Stimulated activated CD8-positive, alpha-beta memory T cell treated with anti-CD3 and anti-CD28 coated beads, Interleukin-7, amount 100 ng/mL, for 1 hour (primary cell): ENCODE measurements around the gene ACACB.

ENCODE experiments used
- DNase-seq, 2 donors: peaks; one replicate each; pipeline ENCODE4 v3.0.0-alpha.2; 2020; ENCODE audit warnings: low read depth in 2 of 2

The ACACB gene

DNA sequence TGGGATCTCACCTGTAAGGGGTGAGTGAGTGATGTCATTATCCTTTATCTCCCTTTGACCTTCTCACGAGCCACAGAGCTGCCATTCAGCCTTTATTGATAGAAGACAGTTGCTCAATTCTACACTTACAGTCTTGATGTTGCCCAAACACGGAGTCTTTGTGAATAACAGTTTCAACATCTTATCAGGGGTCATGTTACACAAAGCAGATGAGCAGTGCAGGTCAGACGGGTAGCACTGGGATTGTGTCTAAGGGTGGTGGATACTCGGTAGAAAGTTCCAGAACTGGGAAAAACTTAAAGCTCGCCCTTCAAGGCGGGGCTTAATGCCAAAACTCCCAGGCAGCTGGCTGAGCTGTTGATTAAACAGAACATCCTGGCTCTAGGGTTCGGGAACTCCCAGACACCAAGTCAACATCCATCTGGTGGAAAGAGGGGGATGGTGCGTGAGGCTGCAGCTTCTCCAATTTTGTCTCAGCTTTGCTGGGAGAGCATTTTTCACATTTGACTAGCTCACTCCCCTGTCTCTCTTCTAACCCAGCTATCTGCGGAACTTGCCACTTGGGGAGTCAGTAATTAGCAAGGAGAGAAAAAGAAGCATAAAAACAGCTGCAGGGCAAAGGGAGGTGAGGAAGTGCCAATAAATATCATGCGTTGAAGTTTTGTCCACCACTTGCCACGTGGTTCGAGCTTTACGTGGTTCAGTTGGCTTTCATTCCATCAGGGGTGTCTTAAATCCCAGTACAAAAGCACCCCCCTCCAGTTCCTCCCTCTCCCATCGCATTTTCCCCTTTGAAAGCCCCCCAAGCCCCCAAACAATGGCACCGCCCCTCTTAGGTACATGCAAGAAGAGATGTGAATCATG, 161.7 kb downstream of the ACACB start:
- no peak for DNase-seq

DNA sequence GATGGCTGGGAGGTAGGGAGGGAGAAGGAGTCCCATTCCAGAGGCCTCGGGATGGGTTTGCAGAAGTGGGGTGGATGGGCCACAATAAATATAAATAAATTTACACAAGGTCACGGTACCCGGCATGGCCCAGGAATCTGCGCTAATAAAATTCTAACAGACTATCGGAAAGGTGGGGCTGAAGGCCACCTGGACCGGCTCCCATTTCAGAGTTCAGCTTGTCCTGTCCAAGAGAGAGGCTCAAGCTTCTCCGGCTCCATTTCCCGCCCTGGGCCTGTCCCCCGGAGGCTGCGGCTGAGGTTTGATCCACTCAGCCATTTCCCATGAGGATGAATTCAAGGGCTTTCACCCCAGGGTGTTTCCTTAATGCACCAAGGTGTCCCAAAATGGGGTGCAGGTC, 162.5 kb downstream of the ACACB start:
- DNase-seq, result no peak

DNA sequence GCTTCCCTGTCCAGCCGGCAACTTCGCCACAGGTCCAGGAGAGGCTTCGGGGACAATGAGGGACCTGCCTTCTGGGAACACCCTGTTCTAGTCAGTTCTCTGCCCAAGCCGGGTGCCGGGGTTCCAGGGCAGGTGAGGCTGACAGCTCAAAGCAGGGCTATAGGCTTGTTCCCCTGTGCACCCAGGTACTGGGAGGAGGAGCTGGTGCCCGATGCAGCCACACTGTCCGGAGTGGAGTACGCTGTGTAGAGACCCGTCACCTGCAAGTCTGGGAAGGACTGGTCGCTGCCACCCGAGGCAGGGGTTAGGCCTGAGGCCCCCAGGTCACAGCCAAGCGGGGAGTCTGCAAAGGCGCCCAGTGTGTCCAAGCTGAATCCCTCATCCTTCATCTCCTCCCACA, 163.1 kb downstream of the ACACB start:
- DNase-seq, result no peak

DNA sequence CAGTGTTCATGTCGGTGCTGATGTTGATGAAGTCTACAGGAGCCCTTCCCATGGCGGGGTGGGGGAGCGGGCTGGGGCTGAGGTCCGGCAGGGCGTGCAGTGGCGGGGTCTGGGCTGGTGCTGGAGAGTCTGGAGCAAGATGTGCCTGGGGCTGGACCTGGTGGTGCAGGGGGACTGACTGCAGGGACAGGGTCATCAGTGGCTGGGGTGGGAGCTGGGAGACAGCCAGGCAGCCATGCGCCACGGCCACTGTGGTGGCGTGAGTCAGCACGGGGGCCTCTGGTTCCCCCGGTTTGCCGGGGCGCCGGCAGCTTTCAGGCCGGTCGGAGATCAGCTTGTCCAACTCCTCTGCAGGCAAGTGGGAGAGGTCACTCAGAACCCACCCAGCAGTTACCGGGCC, 165.1 kb downstream of the ACACB start:
- DNase-seq, result no peak

DNA sequence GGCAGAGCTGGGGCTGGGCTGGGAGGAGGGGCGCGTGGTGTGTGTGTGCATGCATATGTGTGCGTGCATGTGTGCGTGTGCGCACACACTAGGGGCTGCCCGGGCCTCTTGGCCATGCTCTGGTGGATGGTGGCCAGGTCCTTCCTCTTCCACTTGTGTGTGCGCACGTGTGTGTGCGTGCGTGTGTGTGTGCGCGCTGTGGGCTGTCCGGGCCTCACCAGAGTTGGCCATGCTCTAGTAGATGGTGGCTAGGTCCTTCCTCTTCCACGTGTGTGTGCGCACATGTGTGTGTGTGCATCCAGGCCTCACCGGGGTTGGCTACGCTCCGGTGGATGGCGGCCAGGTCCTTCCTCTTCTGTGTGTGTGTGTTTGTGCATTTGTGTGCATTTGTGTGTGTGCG, 168.0 kb downstream of the ACACB start:
- no peak for DNase-seq

DNA sequence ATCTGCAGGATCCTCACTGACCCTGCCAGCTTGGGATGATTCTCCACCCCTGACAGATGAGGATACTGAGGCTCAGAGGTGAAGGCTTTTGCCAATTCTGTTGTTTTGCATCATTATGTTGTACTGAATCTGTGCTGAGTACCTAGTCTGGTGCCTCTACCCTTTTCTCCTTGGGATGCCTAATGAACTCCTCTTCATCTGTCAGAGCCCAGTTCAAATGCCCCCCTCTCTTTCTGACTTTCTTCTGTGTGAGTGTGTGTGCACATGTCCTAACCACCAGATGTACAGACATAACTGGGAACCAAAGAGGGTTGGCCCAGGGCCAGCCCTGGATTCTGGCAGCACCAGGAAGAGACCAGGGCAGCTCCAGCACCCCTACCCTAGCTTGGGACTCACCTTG, 169.9 kb downstream of the ACACB start:
- DNase-seq, result no peak

DNA sequence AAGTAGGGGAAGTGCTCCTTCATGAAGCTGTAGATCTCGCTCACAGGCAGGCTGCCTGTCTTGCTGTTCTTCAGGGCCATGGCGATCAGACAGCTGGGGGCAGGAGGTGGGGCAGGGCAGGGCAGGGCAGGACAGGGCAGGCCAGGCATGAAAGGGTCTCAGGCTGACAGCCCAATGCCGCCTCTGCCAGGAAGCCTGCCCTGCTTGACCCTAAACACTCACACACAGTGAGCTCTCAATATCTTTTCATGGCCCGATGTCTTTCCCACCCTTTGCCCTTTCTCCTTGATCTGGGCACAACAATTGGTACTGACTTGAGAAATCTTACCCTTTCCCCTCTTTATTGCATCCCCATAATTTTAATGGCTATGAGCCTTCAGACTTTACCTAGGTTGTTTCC, 170.3 kb downstream of the ACACB start:
- no peak for DNase-seq

DNA sequence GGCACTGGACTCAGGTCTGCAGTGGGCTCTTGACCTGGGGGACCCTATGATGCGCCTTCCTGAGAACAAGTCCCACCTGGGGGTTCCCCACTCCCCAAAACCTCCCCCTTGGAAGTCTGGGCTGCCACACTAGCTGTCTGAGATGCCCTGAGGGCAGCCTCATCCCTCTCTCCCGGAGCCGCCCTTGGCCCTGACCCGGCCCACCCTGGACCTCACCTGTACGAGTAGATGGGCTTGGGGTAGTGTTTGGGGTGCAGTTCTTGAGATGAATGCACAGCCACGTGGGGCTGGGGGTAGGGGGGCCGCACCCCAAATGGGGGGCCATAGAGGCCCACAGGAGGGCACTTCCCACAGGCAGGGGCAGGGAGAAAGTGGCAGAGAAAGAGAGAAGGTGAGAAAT, 170.8 kb downstream of the ACACB start:
- no peak for DNase-seq

DNA sequence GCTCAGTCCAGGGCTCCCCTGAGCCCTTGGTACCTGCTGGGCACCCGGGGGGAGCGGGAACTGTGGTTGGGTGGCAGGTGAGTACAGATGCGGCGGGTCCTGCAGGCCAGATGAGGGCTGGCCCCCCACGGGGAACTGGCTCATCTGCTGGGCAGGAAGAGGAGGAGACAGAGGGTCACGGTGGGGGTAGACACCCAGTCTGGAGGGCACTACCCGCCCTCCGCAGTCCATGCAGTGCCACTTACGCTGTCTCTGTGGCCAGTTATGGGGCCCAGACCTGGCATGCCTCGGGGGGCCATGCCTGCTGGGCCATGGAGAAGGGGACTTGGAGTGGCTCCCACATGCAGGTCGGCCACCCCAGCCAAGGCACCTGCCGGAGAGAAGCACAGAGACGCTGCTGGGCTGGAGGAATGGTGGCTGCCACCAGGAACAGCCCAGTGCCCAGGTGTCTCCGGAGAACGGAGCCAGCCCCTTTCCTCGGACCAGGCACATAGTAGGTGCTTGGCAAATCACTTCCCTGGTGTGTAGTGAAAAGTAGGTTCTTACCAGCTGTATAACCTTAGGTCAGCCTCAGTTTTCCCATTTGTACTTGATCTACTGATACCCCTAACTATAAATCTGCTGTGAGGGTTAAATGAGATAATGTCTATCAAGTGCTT, 171.6 kb downstream of the ACACB start:
- no peak for DNase-seq

DNA sequence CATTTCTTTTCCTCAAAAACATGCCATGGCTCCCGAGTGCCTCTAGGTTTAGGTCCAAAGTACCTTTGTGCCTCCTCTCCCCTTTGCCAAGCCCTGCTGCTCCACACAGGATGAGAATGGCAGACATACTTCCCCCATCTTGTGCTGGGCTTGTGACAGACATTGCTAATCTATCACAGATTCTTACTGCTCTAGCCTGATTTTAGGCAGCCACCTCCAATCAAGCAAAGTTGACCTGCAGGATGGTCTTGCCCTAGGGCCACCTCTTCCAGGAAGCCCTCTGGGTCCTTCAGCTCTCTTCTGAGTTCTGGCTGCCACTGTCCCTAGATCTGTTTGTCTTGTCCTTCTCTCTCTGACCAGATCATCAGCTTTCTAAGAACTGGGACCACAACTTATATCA, 172.2 kb downstream of the ACACB start:
- DNase-seq, result no peak

DNA sequence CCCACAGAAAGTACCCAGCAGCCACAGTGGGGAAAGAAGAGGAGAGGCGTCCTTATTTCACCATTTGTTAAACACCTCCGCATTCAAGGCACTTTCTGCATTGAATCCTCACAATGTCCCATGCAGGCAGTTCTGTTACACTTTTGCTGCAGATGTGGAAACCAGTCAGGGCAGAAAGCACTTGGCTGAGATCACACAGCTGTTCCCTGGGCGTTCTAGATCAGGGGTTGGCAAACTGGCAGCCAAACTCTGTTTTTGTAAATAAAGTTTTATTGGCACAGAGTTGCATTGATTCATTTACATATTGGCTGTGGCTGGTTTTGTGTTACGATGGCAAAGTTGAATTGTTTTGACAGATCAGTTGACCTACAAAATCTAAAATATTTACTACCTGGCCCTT, 172.6 kb downstream of the ACACB start:
- DNase-seq, result no peak

DNA sequence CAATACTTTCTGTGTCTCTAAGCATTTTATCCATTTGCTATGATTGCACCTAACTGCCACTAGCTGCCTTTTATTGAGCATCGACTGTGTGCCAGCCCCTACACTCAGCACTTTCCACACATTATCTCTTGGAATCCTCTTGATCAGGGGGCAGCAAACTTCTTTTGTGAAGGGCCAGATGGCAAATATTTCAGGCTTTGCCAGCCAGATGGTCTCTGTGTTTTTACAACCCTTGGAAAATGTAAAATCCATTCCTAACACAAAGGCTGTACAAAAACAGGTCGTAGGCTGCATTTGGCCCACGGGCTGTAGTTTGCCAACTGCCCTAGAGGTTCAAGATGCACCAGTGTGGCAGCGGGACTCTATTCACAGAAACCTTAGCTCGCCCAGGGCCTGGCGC, 173.2 kb downstream of the ACACB start:
- DNase-seq, result no peak

DNA sequence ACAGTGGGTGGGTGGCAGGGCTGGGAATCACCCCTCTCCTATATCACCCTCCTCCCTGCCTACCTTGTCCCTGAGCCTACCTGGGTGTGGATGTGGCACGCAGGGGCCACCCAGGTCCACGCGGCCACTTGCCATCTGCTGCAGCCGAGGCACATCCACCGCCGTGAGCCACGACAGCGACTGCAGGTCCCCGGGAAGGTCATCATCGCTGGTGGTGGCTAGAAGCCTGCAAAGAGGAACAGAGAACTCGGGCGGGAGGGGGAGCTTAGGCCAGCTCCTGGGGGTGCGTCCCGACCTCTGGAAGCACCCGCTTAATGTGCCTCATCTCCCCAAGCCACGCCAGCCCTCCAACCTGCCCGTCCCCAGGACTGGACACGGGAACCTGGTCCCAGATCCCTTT, 173.7 kb downstream of the ACACB start:
- no peak for DNase-seq

DNA sequence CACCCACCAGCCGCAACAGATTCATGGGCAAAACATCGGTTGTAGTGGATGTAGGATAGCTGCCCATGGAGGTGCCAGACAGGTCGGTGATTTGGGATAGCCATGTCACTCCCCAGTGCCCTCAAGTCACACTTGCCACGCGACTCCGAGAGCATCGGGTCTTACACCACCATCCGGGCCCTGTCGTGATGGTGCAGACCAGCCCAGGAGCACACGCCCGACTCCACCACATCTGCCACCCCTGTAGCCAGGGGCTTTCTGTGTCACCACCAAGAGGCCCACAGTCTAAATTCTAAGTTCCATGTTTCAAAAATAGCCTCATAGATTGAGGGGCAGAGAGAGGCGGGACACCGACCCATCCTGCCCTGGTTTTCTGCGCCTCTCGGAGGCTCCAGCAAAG, 174.7 kb downstream of the ACACB start:
- DNase-seq, result no peak

DNA sequence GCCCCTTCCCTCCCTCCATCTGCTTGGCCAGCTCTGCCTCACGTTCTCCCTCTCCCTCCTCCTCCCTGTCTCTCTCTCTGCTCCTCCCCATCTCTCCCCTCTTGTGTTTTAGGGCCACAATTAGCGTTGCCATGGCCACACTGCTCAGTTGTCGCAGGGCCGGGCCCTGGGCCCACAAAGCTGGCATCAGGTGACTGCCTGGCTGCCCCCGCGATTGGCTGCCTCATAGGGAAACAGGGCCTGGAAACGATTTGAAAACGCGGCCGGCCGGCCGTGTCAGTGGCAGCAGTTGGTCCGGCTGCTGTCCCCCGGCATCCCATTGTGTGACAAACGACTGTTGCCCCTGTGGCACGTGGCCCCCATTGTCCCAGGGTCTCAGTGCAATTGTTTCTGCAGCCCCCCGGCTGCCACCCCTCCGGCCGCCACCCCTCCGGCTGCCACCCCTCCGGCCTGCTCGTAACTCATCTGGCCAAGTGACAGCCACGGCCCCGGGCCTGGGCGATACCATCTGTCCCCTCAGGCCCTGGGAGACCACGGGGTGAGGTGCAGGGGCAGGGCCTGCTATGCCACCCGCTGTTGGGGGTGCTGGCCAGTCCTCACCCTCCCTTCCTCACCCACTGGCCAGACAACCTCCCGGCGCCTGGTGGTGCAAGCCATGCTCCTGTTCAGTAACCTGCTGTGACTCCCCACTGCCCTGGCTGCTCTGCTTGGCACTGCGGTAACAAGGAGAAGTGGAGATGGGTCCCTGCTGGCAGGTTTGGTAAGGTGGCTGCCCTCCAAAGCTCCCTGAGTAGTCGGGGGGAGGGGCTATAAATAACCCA, 175.3 kb downstream of the ACACB start:
- DNase-seq, result no peak

DNA sequence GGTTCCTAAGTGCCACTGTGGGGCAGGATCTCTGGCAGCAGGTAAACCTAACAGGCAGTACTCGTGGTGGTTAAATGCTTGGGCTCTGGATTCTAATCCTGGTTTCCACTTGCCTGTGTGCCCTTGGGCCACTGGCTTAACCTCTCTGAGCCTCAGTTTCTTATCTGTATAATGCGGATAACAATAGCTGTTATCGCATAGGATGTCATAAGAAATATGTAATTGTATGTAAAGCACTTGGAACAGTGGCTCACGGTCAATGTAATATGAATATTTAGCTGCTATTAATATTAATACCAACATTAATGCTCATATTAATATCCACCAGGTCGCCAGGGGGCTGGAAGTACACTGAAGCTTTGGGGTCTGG, 175.9 kb downstream of the ACACB start:
- DNase-seq, result no peak

DNA sequence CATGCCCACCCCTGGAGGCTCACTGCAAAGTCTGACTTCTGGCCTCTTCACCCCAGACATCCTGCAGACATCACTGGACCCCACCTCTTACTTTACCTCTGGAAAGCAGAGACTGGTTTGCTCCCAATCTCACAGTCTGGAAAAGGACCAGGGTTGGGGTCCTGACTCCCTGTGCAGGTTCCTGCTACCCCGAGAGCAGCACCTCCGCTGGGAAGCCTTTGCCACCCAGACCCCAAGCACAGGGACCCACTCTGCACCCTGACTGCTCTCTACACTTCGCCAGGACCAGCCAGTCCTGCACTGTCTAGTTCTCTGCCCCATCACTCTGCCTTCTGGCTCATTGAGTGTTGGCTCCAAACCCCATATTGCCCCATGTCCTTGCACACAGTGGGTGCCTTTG, 176.7 kb downstream of the ACACB start:
- DNase-seq, result no peak

DNA sequence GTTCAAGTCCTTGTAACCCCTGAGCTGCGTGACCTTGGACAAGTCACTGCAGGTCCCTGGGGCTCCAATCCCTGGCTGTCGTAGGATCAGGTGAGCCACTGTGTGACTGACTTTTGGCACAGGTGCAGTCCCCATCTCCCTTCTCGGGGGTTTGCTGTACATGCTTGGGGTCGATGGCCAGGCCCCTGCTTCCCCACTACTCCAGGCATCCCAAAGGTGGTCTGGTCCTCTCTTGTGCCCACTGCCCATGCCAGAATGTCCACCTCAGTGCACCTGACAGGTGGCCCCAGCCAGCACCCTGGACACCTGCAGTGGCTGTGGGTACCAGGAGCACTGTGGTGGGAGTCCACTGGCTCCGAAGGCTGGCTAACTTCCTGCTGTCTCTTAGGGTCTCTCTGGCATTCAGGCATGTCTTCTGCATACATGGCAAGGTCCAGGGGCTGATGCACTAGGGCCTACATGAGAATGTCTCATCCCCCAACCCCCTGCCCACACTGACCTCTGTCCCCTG, 178.0 kb downstream of the ACACB start:
- no peak for DNase-seq

DNA sequence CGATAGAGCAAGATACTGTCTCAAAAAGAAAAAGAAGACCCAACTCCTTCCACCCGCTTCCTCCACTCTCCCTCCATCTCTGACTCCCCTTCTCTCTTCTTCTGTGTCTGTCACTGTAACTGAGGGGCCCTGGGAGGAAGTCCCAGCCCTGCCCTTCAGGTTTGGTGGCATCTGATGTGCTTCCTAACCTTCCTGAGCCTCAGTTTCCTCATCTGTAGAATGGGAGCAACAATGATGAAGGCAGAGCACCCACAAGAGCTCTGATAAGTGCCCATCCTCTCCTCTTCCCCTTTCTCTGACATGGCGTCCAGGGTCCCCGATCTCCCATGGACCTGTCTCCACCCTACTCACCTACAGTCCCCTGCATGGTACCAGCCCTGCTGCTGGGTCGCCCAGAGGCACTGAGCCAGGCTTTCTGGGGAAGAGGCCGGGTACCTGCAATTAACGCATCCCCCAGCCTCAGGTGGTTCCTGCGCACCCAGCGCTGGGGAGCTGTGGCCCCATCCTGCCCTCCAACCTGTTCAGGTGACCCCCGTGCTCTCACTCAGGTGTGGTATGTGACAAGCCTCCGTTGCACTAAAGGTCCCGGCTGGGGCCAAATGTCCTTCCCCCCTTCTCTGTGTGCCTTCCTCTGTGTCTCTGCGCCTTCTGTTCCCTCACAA, 179.5 kb downstream of the ACACB start:
- DNase-seq, result no peak

DNA sequence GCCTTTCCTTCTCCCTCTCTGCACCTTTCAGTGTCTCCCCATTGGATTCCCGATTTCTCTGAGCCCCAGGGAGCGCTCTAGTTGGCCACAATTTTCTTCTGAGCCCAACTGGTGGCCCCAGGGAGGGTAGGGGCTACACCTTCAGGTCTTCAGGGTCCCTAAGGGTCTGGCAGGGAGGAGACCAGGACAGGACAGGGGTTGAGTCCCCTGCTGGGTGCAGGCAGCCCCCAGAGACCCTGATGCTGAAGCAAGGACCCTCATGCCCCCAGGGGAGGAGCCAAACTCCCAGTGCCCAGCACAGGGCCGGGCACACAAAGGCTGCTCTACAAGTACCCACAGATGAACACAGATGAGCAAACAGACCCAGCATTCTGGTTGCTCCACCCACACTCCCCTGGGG, 180.0 kb downstream of the ACACB start:
- DNase-seq, result no peak

DNA sequence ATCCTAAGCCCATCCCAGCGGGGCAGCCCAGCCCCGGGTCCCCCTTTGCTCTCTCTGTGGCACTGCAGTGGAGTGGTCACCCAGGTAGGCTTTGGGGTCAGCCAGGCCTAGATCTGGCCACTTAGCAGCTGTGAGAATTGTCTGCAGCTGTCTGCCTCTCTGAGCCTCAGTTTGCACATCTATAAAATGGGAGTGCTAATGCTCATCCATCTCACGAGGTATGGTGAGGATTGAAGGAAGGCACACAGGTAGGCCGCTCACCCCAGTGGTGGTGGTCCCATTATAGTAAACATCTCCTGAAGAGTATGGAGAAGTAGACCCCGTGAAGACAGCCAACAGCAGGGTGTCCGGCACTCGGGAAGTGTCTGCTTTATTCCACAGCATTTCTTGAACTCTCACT, 183.5 kb downstream of the ACACB start:
- no peak for DNase-seq

DNA sequence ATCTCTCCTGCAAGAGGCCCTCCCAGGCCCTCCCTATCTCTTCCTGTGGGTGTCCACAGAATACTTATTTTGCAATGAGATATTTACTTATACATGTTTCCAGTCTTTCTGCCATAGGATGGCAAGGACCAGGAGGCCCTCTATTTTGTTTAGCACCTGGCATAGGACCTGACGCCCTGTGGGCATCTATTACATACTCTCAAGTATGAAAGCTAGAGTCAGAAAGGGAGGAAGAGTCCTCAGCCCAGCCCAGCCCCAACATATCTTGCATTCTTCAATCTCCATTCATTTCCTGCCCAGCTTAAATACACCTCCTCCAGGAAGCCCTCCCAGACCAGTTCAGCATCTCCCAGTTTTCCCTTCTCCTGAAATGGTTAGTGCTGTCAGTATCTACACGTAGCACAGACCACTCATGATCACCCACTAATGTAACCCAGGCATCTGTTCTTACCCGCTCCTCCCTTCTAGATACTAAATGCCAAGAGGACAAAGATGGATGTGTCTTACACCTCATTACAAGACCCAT, 185.3 kb downstream of the ACACB start:
- DNase-seq, result no peak
